ENCODE data around the gene CXCL5. TPM values are rescaled to one million over a fixed set of nuclear protein-coding genes. Genes with fewer than 3 reads are reported as not detected.

CXCL5 gene
- total RNA-seq, 6 experiments from 2014 or later: 0.10 to 1.00 (median 0.19) TPM; not detected in 3

DNA sequence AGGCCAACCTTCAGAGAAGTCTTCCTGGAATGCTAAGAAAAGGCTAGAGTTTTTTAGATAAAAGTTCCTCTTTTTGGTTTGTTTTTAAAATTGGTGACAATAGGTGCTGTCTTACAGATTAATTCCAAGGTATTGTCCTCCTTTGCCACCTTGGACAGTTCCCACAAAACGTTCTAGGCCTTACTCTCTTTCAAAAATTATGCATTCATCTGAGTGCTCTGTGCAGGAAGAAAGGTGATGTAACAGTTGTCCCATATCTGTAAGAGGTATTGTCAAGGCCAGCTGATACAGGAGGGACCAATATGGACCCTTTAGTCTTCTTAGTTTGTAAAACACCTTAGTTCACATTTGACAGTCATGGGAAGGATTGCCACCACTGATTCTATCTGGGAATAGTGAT lies 15.9 kb upstream of the CXCL5 start:
- ATAC-seq (no peak), DNase-seq (no peak)
- 25% methylated on average over 1 of the region's 1 CpG for WGBS (ENCODE audit: insufficient coverage, low coverage, low lambda C conversion rate, missing lambda C conversion rate)
- intact Hi-C loops (cut with DNase I): no loop called here
- Histone ChIP-seq H3K4me3 (no peak overlapping the region), H3K4me1 (no peaks in the 10 kb centered on the region), H3K36me3 (no peaks in the 10 kb centered on the region), H3K27me3 (no peaks in the 10 kb centered on the region), H3K27ac (no peak overlapping the region), H3K9me3 (no peaks in the 10 kb centered on the region)
- TF ChIP-seq POLR2A (IDR thresholded peaks at IDR 0.05) (no peak), CTCF (IDR thresholded peaks at IDR 0.05) (no peak)

GRCh38 chr4:74013264-74013663 lies 14.8 kb upstream of the CXCL5 start:
- TF ChIP-seq CTCF (IDR thresholded peaks at IDR 0.05) (no peak), POLR2A (IDR thresholded peaks at IDR 0.05) (no peak)
- intact Hi-C loops (cut with DNase I): no loop called here

GRCh38 chr4:74012130-74012529 lies 13.7 kb upstream of the CXCL5 start:
- H3K27ac ChIP-seq: no peak overlapping the region
- H3K36me3 ChIP-seq: no peaks in the 10 kb centered on the region
- ATAC-seq: no peak
- no peak for DNase-seq
- WGBS (ENCODE audit: insufficient coverage, low coverage, low lambda C conversion rate, missing lambda C conversion rate): 52% methylated on average over 4 of the region's 4 CpGs
- H3K4me1 ChIP-seq: no peaks in the 10 kb centered on the region
- TF ChIP-seq CTCF (IDR thresholded peaks at IDR 0.05): no peak
- TF ChIP-seq POLR2A (IDR thresholded peaks at IDR 0.05): no peak
- H3K4me3 ChIP-seq: no peak overlapping the region
- H3K27me3 ChIP-seq: no peaks in the 10 kb centered on the region
- H3K9me3 ChIP-seq: no peaks in the 10 kb centered on the region
- intact Hi-C loops (cut with DNase I): no loop called here

More at GRCh38 chr4:74013264-74013663, 14.8 kb upstream of the CXCL5 start:
- no peaks in the 10 kb centered on the region for H3K36me3 ChIP-seq
- no peaks in the 10 kb centered on the region for H3K4me1 ChIP-seq
- DNase-seq: no peak
- WGBS (ENCODE audit: insufficient coverage, low coverage, low lambda C conversion rate, missing lambda C conversion rate): 48% methylated on average over 2 of the region's 2 CpGs
- H3K4me3 ChIP-seq: no peak overlapping the region
- H3K27ac ChIP-seq: no peak overlapping the region
- H3K27me3 ChIP-seq: no peaks in the 10 kb centered on the region
- no peak for ATAC-seq
- H3K9me3 ChIP-seq: no peaks in the 10 kb centered on the region

- 77% methylated on average over 3 of the region's 3 CpGs for WGBS (ENCODE audit: insufficient coverage, low coverage, low lambda C conversion rate, missing lambda C conversion rate)
- no peak for TF ChIP-seq POLR2A (IDR thresholded peaks at IDR 0.05)
- TF ChIP-seq CTCF (IDR thresholded peaks at IDR 0.05): no peak
- H3K4me3 ChIP-seq: no peak overlapping the region
Observed at GRCh38 chr4:74009307-74009706, 10.8 kb upstream of the CXCL5 start.

GRCh38 chr4:74006009-74006476 lies 7.6 kb upstream of the CXCL5 start:
- ATAC-seq (no peak), DNase-seq (no peak)
- intact Hi-C loops (cut with DNase I): no loop called here
- WGBS (ENCODE audit: insufficient coverage, low coverage, low lambda C conversion rate, missing lambda C conversion rate): 44% methylated on average over 2 of the region's 2 CpGs
- Histone ChIP-seq H3K27me3 (no peaks in the 10 kb centered on the region), H3K4me3 (no peak overlapping the region), H3K36me3 (no peaks in the 10 kb centered on the region), H3K27ac (no peak overlapping the region), H3K4me1 (no peaks in the 10 kb centered on the region), H3K9me3 (no peaks in the 10 kb centered on the region)
- no peak for TF ChIP-seq CTCF (IDR thresholded peaks at IDR 0.05)
- TF ChIP-seq POLR2A (IDR thresholded peaks at IDR 0.05): no peak

More at GRCh38 chr4:74009307-74009706, 10.8 kb upstream of the CXCL5 start:
- ATAC-seq: no peak
- Histone ChIP-seq H3K9me3 (no peaks in the 10 kb centered on the region), H3K36me3 (no peaks in the 10 kb centered on the region), H3K27me3 (no peaks in the 10 kb centered on the region), H3K27ac (no peak overlapping the region), H3K4me1 (no peaks in the 10 kb centered on the region)
- DNase-seq: no peak
- intact Hi-C loops (cut with DNase I): no loop called here
